ENCODE measurements around the gene EVPL.

DNA sequence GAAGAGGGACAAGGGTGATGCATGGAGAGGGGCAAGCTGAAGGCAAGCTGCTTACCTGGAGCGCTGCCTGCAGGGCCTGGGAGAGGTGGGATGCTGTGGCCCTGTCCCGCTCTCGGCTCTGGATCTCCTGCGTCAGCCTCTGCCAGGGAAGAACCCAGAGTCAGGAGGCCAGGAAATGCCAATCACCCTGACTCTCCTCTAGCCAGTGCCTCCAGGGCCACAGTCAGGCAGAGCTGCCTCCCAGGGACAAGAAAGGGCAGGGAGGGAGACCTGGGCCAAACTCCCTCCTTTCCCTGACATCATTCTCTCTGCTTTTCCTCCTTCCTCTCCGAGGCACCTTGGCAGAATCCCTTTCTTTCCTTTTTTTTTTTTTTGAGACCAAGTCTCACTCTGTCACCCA, 15.2 kb downstream of the EVPL start:
- TF ChIP-seq, protein P1, sequence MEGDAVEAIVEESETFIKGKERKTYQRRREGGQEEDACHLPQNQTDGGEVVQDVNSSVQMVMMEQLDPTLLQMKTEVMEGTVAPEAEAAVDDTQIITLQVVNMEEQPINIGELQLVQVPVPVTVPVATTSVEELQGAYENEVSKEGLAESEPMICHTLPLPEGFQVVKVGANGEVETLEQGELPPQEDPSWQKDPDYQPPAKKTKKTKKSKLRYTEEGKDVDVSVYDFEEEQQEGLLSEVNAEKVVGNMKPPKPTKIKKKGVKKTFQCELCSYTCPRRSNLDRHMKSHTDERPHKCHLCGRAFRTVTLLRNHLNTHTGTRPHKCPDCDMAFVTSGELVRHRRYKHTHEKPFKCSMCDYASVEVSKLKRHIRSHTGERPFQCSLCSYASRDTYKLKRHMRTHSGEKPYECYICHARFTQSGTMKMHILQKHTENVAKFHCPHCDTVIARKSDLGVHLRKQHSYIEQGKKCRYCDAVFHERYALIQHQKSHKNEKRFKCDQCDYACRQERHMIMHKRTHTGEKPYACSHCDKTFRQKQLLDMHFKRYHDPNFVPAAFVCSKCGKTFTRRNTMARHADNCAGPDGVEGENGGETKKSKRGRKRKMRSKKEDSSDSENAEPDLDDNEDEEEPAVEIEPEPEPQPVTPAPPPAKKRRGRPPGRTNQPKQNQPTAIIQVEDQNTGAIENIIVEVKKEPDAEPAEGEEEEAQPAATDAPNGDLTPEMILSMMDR (IDR thresholded peaks at IDR 0.05): no peak
- no peak for TF ChIP-seq TCF7L2 (IDR thresholded peaks at IDR 0.05; ENCODE audit: low read depth, low read length)
- no peak for TF ChIP-seq POLR2AphosphoS5 (IDR thresholded peaks at IDR 0.05; ENCODE audit: low read depth, low read length)
- TF ChIP-seq, protein P2, sequence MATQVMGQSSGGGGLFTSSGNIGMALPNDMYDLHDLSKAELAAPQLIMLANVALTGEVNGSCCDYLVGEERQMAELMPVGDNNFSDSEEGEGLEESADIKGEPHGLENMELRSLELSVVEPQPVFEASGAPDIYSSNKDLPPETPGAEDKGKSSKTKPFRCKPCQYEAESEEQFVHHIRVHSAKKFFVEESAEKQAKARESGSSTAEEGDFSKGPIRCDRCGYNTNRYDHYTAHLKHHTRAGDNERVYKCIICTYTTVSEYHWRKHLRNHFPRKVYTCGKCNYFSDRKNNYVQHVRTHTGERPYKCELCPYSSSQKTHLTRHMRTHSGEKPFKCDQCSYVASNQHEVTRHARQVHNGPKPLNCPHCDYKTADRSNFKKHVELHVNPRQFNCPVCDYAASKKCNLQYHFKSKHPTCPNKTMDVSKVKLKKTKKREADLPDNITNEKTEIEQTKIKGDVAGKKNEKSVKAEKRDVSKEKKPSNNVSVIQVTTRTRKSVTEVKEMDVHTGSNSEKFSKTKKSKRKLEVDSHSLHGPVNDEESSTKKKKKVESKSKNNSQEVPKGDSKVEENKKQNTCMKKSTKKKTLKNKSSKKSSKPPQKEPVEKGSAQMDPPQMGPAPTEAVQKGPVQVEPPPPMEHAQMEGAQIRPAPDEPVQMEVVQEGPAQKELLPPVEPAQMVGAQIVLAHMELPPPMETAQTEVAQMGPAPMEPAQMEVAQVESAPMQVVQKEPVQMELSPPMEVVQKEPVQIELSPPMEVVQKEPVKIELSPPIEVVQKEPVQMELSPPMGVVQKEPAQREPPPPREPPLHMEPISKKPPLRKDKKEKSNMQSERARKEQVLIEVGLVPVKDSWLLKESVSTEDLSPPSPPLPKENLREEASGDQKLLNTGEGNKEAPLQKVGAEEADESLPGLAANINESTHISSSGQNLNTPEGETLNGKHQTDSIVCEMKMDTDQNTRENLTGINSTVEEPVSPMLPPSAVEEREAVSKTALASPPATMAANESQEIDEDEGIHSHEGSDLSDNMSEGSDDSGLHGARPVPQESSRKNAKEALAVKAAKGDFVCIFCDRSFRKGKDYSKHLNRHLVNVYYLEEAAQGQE (IDR thresholded peaks at IDR 0.05; ENCODE audit: insufficient read depth in 1 of 2, low read depth in 2 of 2, low read length in 1 of 2): no peak
- no peak for TF ChIP-seq SIN3A (IDR thresholded peaks at IDR 0.05; ENCODE audit: borderline replicate concordance, insufficient read depth, low read depth, low read length)
